ENCODE results near the gene SYNE1.
A peak's percentile ranks its signal among the peaks of the same experiment; 100 is the strongest.

Gene SYNE1

DNA sequence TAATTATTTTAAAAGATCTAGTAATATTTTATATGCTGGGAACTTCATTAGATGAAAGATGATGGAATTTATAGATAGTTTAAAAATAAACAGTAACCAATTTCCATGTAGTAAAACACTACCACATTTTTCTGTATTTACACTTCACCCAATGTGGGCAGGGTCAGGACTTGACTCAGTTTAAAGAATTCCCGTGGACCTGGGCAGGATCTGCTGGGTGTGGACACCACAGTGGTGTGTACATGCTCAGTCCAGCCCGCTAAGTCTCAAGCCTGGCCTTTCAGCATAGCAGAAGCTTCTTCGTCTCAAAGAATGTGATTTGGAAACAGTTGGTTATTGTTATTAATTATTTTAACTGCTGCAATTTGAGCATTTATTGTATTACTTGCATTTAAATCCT is 364.2 kb downstream of the SYNE1 start:
- peak; percentile 50 for DNase-seq (ENCODE audit: low spot score)

- no peak for DNase-seq (ENCODE audit: low spot score)
Observed at GRCh38 chr6:152272486-152272885, 364.7 kb downstream of the SYNE1 start.

- DNase-seq (ENCODE audit: low spot score), result peak; percentile 57
Observed at GRCh38 chr6:152271776-152272464, 365.2 kb downstream of the SYNE1 start.

- peak; percentile 54 for DNase-seq (ENCODE audit: low spot score)
Observed at GRCh38 chr6:152270301-152270925, 366.7 kb downstream of the SYNE1 start.

DNA sequence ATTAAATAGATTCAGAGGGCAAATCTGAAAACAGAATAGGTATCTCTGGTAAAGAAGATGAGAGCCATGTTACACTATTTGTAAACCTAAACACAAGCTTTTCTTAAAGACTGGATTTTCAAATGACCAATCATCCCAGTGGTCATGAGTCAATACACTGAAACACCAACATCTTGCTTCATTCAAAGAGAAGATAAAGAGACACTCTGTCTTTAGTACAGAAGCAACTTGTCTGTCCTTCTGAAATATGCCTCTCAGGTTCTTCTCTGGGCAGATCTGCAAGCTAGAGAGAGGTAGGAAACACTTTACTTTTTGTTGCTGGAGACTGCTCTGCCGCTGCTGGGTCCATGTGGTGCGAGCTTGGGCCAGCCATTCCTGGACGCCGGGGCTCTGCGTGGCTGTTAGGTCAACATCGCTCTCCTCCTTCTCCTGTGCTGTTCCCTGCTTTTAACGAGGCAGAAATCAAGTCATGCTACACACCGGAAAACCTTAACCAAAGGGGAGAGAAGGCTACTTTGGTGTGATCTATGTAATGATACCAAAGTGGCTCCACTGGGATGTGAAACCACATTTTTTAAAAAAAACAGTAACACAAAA is 368.2 kb downstream of the SYNE1 start:
- no peak for DNase-seq (ENCODE audit: low spot score)

DNA sequence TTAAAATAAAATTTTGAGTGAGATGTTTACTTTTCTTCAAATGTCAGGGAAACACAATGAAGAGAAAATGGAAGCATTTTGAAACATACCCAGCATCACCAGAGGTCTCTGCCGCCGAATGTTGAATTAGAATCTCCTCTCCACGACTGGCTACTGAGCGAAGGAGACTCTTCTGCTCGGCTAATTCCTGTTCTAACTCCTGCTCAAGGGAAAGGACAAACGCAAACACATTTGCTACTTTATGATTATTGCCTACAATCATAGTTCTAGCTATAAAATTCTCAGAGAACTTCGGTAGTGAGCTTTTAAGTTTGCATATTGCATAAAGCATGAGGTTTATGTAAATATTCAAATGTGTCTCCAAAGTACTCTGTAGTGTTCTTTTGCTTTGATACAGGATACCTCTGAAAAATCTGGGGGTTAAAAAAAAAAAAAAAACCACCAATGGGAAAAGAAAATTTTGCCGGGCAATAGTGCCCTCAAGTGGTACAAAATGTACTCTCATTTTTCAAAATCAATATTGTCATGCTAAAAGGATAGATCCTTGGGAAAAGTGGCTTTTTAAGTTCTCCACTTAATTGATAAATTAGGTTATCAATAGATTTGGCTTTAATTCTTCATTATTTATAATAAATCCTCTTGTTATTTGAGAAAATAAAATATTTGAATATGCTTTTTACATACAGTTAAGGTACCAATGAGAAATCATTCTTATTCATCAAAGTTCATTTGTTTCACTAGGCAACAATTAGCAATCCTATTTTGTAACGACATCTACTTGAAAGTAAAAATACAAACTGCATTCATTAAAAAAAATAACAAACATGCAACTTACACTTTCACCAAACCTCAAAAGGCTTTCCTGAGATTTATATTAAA is 369.0 kb downstream of the SYNE1 start:
- no peak for DNase-seq (ENCODE audit: low spot score)

DNA sequence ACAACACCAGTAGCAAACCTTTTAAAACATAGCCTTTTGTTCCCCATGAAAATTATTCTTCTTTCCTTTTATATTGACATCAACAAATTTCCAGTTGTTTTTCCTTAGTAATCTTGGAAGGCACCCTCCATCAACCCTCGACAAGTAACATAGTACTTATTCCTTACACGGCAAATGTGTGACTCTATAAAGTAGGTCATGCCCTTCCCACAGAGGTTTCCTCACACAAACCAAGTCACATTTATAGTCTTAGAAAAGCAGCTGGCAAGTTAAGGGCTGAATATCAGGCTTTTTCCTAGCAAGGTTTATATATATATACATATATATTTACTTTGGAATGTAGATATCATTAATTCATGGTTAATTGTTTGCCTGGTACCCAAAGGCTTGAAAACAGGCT is 371.5 kb downstream of the SYNE1 start:
- DNase-seq (ENCODE audit: low spot score), result no peak

DNA sequence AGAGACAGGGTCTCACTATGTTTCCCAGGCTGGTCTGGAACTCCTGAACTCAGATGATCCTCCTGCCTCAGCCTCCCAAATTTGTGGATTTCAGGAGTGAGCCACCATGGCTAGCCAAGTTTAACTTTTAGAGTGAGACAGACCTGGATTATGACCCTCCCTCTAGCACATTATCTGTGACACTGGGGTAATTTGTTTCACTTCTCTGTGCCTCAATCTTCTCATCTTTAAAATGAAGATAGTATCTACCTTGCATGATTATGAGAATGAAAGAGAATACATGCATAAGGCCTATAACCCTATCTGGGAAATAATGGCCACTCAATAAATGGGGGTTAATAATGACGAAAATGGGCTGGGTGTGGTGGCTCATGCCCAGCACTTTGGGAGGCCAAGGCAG is 373.6 kb downstream of the SYNE1 start:
- DNase-seq (ENCODE audit: low spot score), result no peak

- DNase-seq (ENCODE audit: low spot score), result no peak
Observed at GRCh38 chr6:152261179-152261578, 376.0 kb downstream of the SYNE1 start.

DNA sequence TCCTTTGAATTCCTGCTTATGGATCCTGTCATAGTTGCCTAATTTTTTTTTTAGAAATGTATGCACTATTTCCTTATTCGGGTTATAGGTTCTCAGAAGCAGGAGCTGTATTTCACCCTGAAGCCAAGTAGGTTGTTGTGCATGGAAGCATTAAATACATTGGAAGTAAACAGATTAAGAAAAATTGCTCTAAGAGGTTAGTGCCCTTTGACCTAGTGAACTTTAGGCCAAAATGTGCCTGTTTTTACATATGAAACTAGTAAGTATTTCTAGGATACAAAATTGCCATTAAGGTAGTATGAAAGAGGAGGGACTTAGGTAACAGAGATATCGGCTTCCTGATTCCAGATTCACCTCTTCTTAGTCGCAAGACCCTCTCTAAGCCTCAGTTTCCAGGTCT is 377.9 kb downstream of the SYNE1 start:
- DNase-seq (ENCODE audit: low spot score), result no peak

DNA sequence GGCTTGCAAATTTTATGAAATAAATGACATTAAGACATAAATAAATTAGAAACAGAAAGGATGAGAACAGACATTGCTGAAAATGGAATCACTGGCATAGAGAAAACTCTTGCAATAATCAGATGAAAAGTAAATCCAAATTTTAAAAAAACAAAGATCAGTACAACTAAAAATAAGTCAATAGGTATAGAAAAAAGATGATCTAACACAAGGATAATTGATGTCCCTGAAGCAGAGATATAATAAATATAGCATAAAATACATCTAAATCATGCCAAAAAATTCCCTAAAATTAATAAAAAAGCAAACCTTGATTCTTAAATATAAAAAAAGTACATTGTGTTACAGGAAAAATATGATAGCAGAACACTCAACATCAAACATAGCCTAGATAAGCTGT is 379.6 kb downstream of the SYNE1 start:
- DNase-seq (ENCODE audit: low spot score), result no peak

GRCh38 chr6:152250127-152250526 is 387.0 kb downstream of the SYNE1 start:
- DNase-seq (ENCODE audit: low spot score), result no peak

DNA sequence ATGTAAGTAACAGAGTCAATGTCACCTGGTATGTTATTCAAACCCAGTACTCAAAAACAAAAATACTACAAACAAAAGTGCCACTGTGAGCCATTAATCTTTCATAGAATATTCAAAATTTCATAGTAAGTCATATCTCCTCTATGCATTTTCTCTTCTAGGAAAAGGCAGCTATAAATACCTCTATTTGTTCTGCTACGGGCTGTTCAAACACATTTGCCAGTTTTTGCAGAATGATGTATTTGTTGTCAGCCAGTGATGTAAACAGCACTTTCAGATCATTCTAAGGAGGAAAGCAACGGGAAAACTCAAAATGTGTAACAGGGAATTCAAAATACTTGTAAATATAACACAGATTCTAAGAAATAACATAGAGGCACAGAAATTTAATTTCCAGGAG is 388.2 kb downstream of the SYNE1 start:
- DNase-seq (ENCODE audit: low spot score), result no peak

GRCh38 chr6:152246554-152247337 is 390.4 kb downstream of the SYNE1 start:
- peak; percentile 47 for DNase-seq (ENCODE audit: low spot score)

GRCh38 chr6:152244998-152245630 is 392.0 kb downstream of the SYNE1 start:
- no peak for DNase-seq (ENCODE audit: low spot score)

GRCh38 chr6:152241013-152241766 is 396.0 kb downstream of the SYNE1 start:
- no peak for DNase-seq (ENCODE audit: low spot score)

DNA sequence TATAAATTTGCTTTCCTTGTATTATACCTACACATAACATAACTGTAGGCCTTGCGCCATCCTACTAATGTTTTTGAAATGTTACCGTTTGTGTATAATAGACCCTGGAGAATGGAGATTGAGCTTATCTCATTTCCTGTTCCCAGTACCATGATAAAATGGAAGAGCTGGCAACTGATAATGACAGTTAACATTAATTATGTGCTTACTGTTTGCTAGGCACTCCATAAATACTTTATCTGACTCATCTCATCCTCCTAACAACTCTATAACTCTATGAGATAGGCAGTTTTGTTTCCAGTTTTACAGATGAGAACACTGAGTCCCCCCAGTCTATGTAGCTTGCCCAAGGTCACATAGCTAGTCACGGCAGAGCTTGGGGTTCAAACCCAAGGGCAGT is 396.7 kb downstream of the SYNE1 start:
- no peak for DNase-seq (ENCODE audit: low spot score)

GRCh38 chr6:152236370-152237097 is 400.6 kb downstream of the SYNE1 start:
- no peak for DNase-seq (ENCODE audit: low spot score)

- DNase-seq (ENCODE audit: low spot score), result no peak
Observed at GRCh38 chr6:152233547-152234320, 403.4 kb downstream of the SYNE1 start.
